HPDE6-E6E7 (cell line): ENCODE measurements around the gene PPP1R13B.
"Not testable (repeated sequence)": the region's sequence is repeated elsewhere in the genome, so short reads cannot be mapped to it uniquely, and the experiment has no call there.

Experiments
- DNase-seq: peaks from one replicate; pipeline ENCODE4 v3.0.0; 2011; ENCODE audit warnings: missing footprints; ENCODE audit errors: extremely low spot score

PPP1R13B gene, protein sequence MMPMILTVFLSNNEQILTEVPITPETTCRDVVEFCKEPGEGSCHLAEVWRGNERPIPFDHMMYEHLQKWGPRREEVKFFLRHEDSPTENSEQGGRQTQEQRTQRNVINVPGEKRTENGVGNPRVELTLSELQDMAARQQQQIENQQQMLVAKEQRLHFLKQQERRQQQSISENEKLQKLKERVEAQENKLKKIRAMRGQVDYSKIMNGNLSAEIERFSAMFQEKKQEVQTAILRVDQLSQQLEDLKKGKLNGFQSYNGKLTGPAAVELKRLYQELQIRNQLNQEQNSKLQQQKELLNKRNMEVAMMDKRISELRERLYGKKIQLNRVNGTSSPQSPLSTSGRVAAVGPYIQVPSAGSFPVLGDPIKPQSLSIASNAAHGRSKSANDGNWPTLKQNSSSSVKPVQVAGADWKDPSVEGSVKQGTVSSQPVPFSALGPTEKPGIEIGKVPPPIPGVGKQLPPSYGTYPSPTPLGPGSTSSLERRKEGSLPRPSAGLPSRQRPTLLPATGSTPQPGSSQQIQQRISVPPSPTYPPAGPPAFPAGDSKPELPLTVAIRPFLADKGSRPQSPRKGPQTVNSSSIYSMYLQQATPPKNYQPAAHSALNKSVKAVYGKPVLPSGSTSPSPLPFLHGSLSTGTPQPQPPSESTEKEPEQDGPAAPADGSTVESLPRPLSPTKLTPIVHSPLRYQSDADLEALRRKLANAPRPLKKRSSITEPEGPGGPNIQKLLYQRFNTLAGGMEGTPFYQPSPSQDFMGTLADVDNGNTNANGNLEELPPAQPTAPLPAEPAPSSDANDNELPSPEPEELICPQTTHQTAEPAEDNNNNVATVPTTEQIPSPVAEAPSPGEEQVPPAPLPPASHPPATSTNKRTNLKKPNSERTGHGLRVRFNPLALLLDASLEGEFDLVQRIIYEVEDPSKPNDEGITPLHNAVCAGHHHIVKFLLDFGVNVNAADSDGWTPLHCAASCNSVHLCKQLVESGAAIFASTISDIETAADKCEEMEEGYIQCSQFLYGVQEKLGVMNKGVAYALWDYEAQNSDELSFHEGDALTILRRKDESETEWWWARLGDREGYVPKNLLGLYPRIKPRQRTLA

DNA sequence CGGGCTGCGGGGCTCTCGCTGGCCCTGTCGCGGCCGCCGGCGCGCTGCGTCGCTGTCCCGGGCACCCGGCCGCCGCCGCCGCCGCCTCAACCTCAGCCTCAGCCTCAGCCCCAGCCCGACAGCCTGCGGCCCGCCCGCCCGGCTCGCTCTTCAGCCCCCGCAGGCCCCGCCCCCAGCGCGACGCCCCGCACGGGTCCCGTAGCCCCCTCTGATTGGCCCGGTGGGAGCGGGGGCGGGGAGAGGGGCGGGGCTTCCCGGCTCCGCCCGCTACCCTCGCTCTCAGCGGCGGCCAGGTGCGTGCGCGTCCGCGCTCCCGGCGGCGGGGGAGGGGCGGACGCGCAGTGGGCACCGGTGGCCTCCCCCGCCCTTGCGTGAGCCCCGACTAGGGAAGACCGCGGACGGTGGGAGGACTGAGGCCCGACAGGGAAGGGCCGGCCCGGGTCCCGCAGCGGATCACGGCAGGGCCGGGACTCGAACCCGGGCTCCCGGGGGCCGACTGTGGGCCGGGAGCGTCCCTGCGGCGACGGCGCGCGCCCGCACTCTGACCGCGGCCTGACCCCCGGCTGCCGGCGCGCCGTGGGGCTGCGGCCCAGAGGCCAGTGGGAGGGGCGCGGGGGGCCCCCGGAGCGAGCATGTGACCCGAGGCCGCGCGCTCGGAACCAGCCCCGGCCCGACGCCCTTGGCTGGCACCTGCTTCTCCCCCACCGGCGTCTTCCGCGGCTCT, at the start of gene PPP1R13B:
PPP1R13B (minus strand) TSS at position 125 of the 724 bp plus-strand sequence. CDS start 268 bp downstream, outside the sequence.
- DNase-seq = peak; percentile 93

DNA sequence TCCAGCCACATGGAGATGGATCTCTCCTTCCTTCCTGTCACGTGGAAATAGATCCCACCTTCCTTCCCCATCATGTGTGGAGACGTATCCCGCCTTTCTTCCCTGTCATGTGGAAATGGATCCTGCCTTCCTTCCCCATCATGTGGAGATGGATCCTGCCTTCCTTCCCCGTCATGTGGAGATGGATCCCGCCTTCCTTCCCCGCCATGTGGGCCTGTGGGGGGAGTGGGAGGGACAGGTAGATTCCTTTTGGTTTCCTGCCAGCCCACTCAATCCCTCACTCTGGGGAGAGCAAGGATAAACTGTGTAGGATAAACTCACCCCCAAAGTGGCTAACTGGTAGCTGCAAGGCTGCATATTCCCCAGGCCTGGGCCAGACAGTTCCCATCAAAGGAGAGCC, 49.2 kb upstream of the PPP1R13B start:
- DNase-seq = no peak

DNA sequence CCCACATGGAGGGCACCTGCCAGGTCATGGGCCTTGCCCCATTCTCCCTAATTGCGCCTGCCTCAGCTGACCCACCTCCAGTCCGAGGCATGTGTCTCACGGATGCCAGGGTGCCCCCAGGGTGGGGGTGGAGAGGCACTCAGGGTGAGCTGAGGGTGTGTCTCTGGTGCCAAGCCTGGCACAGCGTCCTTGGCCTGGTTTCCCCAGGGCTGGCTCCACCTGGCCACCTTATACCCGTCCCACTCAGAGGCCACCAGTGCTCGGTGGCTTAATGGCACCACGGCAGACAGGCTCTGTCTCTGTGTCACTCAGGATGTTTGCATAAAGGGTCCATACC, 47.3 kb upstream of the PPP1R13B start:
- DNase-seq = no peak

DNA sequence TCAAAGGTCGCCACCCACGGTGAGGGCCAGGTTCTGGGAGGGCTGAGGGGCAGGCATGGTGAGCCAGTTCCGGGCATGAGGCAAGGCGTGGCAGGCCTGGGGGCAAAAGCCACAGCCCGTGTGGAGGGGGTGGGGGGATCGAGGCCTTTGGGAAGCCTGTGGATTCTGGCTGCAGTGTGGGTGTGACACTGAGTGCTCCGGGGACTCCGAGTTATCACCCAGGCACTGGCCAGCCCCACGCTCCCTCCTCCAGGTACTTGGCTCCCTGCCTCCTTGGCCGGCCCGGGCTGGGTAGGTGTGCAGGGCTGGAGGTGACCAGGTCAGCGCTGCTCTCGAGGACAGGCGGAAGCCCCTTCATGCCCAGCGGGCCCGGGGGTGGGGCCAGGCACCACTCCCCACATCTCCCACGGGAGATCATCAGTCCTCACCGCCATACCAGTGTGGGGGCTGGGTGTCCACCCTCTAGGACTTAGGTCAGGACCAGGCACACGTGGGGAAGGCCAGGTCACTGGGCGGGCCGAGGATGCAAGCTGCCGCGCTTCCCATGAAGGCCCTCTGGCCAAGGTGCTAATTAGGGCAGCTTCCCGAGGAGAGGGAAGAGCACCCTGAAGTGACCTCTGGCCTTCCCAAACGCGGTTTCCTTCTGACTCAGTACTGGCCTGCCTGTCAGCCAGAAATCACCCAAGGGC, 46.8 kb upstream of the PPP1R13B start:
- no peak for DNase-seq

DNA sequence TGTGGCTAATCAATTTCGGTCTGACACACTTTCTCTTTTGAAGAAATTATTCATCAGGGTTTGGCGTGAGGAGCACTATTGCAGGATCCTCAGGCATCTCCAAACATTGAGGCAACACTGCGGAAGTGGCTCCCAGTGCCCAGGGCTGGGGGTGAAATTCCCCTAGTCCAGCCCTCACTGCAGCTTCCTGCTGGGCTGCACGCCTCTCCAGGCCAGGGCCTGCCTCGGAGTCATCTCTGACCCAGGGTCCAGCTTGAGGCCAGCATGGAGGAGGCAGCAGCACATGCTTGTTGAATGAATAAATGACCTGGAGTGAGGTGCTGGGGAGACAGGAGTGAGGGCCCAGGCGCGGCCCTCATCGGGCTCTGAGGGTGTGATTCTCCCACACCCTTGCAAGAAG, 44.9 kb upstream of the PPP1R13B start:
- DNase-seq = no peak

DNA sequence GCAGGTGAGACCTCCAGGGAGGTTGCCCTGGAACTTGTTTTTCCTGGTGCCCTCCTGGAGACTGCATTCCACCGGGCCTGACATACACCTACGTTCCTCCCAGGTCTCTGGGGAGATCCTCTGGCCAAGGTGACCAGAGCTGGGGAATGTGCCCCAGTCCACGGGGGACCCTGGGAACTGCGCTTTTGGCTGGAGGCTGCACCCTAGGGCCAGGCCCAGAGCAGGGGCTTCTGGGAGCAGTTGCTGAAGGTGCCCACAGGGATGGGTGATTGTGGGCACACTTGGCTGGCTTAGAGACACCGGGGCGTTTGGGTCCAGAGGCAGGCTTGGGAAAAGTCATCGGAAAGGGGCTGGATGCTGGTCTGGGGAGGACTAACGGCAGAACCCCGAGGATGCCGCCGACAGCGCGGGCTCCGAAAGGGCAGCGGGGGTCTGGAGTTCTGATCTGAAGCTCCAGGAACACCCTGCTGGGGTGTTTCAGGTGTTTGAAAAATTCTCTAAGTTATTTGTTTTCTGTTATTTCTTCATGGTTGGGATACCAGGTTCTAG, 44.4 kb upstream of the PPP1R13B start:
- no peak for DNase-seq

DNA sequence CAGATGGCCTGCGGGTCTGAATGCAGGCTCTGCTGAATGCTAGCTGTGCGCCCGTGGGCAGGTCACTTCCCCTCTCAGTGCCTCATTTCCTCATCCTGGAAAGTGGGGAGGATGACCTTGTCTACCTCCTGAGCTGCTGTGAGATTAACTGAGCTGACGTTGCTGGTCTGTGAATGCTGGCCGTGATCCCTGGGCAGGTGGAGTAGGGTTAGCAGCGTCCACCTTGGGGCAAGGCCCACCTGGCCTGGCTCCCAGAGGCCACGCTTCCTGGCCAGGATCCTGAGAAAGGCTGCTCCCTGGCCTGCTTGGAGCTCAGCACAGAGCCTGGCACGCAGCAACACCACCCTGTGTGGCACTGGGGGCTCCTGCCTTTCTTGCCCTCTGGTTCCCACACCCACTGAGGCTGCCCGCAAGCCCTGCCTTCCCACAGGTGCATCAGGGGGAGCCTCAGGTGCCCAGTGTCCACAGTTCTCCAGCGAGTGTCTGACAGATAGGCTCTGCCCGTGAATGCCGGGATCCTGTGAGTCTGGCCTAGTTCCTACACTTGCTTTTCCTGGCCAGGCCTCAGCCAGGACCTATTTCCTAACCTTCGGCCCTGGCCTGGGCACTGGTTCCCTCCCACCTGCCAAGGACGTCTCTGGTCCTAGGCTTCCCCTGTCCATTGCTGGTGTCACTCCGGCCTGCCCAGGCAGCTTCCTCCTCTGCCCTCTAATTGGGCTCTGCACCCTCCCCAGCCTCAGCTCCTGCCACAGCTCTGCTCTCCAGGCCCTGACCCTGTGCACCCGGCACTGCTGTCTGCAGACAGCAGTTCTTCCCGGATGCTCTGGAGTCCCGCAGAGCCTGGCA, 43.7 kb upstream of the PPP1R13B start:
- DNase-seq = no peak

DNA sequence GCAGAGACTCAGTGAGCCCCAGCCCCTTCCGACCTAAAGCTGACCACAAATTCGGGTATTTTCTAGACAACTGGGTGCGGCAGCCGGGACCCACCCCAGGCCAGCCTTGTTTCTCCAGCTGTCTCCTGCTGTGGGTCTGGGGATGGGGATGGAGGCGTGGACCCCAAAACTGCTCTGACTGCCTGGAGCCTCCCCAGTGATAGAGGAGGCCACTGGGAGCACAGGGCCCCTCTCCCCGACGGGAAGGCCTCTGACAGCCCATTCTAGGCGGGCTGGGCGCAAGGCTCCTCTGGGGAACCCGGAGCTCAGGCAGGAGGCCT, 42.6 kb upstream of the PPP1R13B start:
- no peak for DNase-seq

DNA sequence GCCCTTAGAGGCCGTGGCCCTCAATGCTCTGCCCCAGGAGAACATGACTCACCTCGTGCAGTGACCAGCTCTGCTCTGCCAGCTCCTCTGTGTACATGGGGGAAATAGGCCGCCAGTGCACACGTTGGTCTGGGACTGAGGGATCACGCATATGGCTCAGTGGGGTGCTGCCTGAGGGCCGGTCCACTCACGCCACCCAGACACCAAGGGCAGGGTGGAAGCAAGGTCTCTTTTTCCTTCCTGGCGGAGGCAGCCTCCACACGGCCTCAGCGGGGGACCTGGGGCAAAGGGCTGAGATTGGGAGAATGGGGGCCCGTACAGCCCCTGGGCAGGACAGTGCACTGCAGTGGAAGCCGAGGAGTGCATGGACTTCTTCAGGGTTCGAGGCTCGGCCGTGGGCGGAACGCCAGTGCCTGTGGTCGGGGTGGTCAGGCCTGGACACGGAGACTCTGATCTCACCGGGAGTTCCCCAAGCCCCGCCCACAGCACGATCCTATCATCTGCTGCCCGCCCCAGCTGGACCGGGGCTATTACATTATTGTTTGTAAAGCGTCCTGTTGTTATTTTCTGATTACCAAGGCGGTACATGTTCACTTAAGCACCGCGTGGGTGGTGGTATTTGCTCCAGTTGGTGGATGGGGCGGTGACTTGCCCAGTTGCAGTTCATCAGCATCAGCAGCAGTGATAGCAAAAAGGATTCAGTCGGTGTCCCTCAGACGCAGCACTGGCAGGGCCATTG, 42.1 kb upstream of the PPP1R13B start:
- peak; percentile 90 for DNase-seq

DNA sequence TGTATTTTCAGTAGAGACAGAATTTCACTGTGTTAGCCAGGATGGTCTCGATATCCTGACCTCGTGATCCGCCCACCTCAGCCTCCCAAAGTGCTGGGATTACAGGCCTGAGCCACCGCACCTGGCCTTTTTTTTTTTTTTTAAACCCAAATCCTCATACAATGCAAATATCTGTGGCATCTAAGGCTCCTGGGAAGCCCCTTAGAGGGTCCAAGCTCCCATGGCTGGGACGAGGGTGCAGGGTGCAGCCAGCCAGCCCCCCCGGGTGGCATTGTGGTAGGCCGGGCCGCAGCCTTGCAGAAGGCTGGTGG, 41.6 kb upstream of the PPP1R13B start:
- not testable (repeated sequence) for DNase-seq

DNA sequence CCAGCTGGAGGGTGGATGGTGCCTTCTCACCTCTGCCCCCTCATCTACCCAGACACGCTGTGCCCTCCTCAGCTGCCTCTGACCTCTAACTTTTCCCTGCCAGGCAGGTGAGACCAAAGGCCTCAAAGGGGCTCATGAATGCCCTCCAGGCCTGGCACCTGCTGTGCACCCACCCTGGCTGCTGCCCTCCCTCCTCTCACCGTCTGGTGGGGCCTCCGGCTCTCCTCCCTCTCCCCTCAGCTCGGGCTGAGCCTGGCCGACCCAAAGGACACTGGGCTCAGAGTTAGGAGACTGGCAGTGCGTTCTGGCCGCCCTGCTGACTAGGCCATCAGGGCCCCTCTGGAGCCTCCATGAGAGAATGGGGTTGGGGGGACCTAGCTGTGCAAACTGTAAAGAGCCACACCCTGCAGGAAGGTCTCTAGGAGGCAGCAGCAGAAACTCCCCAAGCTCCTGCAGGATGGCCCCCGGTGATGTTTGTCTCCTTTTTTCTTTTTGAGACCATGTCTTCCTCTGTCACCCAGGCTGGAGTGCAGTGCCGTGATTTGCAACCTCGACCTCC, 40.3 kb upstream of the PPP1R13B start:
- DNase-seq = no peak

DNA sequence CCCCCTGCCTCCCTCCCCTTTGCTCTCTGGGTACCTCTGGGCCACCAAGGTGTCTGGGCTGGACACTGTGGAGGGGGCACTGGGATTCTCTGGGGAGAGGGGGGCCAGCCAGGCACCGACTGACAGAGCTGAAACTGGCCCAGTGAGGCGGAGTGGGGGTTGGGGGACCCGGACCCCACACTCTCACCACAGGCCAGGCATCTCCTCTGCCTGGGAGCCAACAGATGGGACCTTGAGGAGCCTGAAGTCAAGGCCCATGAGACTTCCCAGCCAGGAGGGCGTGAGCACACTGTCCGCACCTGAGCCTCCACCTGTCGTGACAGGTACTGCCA, 39.8 kb upstream of the PPP1R13B start:
- no peak for DNase-seq

DNA sequence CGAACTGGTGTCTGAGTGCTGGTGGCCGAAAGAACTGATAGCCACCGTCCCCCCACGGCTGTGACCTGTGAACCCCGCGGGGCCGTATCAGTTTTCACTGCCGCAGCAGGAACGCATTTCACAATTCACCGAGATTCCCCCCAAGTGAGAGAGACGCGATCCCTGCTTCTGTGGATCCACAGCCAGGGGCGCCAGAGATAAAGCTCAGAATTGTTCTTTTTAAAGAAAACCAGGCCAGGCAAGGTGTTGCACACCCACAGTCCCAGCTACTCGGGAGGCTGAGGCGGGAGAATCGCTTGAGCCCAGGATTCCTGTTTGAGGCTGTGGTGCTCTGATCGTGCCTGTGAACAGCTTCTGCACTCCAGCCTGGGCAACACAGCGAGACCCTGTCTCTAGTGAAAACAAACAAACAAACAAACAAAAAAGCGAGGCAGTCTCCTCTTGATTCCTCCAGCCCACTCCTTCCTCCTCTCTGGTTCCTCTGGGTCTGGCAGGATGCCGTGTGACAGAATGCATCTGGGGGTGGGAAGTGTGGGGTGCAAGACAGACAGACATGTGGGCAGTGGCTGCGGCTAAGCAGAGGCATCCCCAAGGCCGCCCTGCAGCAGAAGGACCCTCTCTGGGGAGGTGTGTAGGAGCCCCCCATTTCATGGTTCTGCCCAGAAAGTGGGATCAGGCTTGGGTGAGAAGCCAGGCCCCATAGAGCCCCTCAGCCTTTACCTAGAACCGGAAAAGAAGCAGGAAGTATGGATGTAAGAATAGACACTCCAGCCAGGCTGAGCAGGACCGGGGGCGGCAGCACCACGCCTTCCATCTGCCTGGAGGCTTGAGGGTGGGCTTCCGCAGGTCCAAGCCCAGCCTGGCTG, 39.2 kb upstream of the PPP1R13B start:
- DNase-seq = no peak

DNA sequence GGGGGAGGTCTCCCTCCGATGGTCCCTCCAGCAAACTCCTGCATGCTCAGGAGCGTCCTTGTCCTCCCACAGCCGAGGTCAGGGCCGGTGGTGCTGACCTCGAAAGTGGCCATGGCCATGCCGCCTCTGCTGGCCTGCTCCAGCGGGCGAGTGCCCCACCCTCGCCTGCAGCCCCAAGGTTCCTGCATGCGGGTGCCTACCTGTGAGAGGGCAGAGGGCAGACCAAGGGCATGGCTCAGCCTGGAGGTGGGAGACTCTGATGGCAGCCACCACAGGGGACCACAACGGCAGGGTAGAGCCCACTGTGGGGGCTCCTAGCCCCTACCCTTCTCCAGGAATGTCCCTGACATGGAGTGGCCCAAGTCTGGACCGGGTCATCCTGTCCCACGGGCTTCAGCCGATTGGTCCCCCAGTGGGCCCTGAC, 38.1 kb upstream of the PPP1R13B start:
- no peak for DNase-seq

DNA sequence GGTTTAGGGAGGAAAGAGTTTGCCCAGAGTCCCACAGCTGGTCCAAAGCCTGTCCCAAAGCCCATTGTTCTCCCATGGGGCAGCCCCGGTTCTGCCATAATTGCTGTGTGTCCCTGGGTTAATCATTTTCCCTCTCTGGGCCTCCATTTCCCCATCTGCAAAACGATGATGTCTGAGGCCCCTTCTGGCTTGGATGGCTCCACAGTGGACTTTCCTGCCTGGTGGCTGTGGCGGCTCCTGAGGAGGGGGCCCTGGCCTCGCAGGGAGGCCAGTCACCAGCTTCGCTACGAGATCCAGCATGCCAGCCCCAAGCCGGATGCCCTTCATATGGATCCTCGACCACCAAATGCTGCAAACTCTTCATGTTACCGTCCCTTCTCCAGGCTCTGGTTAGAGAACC, 37.5 kb upstream of the PPP1R13B start:
- DNase-seq = no peak

DNA sequence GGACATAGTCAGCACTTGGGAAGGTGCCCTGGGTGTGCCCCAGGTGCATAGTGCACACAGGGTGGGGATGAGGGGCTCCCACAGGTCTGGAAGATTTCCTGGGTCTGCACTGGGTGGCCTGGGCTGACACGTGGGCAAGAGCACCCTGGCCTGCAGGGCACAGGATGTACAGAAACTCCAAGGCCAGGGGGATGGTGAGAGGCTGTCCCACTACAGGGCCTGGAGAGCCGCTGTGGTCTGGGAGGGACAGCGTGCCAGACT, 35.8 kb upstream of the PPP1R13B start:
- DNase-seq = no peak

DNA sequence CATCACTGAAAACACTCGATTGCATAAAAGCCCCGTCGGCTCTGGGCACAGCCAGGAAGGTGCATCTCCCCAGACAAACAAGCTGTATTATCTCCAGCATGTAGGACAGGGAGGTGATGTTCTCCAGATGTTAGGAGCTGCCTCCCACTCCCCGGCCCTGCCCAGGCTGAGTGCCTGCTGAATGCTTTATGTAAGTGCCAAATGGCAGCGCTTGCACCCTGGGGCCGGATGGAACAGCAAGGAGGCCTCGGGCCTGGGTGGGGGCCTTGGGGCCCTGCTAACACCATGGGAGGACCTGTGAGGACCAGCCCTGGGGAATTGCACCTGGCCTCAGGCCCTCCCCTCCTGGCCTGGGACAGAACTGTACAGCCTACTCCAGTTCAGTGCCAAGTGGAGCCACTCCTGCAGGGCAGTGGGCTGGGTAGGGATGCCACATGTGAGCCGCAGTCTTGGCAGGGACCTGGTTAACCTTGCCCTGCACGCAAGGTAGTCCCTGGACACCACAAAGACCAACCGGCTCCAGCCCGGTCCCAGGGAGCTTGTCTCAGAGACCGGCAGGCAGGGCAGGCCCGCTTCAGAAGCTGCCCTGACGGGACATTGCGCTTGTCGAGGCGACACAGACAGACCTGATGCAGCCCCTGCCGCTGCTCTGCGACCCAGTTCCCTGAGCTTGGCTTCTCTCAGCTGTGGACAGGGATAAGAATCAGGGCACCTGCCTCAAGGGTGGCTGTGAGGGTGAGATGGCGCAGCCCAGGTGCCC, 35.3 kb upstream of the PPP1R13B start:
- no peak for DNase-seq
